GM21367 (cell line): ENCODE measurements around the gene MCC.

ENCODE experiments used
- ATAC-seq: cut with Tn5 transposase; IDR thresholded peaks from one replicate; pipeline ENCODE4 v1.9.1; 2021; ENCODE audit not compliant: unreplicated experiment

Gene MCC

GRCh38 chr5:113122053-113122452, 366.2 kb downstream of the MCC start:
- no peak for ATAC-seq

DNA sequence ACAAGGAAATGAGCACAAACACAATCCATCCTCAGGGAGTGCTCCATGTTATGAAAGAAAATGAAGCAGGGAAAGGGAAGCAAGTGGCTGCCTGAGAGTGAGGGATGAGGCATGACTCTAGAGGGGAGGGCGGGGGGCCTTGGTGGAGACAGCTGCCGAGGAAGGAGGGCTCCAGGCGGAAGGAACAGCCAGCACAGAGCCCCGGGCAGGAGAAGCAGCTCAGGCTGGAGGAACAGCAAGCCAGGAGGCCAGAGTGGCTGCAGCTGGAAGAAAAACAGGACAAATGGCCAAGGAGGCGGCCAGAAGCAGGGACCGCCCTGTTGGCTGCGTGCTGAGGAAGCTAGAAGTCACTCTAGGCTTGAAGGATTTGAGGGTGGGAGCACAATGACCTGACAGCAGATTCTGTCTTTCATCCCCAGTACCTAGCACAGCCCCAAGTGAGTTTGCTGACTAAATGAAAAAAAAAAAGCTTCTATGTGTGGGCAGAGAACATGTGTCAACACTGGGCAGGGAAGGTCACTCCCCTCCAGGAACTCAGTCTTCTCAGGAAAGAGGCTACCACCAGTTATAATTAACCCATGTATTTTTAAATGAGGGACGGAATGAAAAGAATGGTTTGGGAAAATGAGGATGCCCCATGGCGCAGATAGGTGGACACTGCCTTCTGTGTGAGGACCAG, 368.9 kb downstream of the MCC start:
- ATAC-seq, result no peak

DNA sequence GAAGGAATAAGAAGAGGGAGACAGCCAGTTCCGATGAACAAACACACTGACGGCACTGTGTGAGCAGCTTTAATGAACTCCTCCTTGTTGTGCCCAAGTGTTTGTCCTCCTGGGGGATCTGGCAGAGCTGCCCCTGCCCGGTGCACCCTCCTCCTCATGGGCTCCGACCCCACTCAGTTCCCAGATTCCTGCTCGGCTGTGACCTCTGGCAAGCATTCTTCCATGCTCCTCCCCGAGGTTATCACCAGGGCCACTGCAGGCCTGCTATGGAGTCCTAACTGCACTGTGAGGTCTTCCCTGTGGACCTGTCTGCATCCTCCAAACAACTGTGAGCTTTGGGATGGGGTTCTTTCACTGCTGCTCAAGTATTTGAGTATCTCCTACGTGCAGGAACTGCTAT, 369.5 kb downstream of the MCC start:
- ATAC-seq, result no peak

DNA sequence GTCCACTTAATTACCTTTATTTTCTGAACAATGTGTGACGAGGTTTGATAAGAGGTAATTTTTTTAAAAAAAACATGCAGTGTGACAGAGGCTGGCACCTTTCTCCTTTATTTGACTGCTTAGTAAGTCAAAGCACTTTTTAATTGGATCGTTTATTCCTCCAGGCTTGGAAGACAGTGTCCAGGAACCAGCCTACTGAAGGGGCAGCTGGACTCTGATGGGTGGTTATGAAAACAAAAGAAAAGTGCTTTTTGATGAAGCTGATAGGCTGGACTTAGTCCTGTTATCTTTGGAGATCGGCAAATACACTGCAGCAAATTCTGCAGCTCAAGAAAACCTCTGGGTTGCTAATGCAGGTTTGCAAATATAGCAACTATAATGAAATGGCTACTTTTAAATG, 370.0 kb downstream of the MCC start:
- ATAC-seq, result no peak

GRCh38 chr5:113117543-113118115, 370.6 kb downstream of the MCC start:
- no peak for ATAC-seq

- ATAC-seq, result no peak
Observed at GRCh38 chr5:113115956-113116355, 372.3 kb downstream of the MCC start.

GRCh38 chr5:113115061-113115460, 373.2 kb downstream of the MCC start:
- ATAC-seq, result no peak

GRCh38 chr5:113114559-113114958, 373.7 kb downstream of the MCC start:
- ATAC-seq, result no peak

- ATAC-seq, result no peak
Observed at GRCh38 chr5:113112435-113112834, 375.8 kb downstream of the MCC start.

DNA sequence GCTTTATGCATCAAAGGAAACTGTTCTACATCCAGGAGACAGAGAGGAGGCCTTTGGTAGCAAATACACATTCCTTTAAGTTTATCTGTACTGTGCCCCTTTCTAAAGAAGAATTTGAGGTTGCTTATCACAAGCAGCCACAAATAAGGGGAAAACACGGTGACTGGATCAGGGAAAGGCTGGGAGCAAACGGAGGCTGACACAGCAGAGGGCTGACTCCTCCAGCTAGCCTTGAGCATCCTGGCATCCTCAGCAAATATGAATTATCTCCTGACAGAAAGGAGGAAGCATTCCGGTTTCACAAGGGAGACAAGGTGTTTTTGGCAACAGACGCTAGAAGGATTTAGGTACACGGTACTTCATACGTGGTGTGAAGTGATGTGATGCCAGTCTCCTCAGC, 378.1 kb downstream of the MCC start:
- ATAC-seq, result no peak

GRCh38 chr5:113109344-113109743, 378.9 kb downstream of the MCC start:
- no peak for ATAC-seq

DNA sequence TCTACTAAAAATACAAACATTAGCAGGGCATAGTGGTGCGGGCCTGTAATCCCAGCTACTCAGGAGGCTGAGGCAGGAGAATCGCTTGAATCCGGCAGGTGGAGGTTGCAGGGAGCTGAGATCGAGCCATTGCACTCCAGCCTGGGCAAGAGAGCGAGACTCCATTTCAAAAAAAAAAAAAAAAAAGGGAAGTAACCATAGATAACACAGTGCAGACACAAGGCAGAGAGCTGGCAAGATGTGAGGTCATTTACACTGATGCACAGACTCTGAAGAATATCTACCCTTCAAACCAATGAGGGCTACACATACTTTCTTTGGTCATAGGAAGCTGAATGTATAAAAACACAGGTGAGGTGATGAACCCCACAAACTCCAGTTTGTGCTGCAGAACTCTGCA, 379.8 kb downstream of the MCC start:
- ATAC-seq, result no peak

GRCh38 chr5:113106821-113107220, 381.4 kb downstream of the MCC start:
- no peak for ATAC-seq

DNA sequence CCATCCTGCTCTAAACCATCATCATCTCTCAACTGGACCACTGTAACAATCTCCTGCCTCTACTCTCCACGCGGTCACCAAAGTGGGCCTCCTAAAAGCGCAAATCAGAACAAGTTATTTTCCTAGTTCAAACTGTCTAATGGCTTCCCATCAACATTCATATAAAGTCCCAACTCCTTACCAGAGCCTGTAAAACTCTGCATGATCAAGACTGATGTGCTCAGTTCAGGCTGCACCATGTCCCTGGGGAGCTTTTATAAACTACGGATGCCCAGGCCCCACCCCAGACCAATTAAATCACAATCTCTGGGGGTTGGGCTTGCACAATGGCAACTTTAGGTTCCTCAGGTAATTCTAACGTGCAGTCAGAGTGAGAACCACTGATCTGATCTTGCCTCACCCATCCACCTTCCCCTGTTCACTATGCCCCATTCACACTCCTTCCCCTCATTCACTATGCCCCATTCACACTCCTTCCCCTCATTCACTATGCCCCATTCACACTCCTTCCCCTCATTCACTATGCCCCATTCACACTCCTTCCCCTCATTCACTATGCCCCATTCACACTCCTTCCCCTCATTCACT, 382.5 kb downstream of the MCC start:
- no peak for ATAC-seq

GRCh38 chr5:113103330-113103729, 384.9 kb downstream of the MCC start:
- no peak for ATAC-seq

DNA sequence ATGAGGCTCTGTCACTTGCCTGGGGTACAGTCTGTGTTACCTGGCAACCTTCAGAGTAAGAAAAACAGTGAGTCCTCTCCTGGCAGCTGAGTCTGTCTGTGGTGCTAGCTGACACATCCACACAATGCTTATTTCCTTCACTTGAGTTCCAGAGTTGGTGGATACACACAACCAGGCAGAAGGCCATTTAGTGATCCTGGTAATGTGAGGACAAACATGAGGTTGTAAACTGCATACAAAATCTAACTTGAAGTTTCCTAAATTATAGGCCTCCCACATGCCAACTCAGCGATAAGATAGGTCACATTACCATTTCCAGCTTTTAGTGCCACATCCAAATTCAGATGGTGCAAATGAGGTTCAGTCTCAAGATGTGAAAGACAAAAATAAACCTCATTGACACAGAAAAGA, 386.1 kb downstream of the MCC start:
- no peak for ATAC-seq

- ATAC-seq, result no peak
Observed at GRCh38 chr5:113100981-113101380, 387.3 kb downstream of the MCC start.

DNA sequence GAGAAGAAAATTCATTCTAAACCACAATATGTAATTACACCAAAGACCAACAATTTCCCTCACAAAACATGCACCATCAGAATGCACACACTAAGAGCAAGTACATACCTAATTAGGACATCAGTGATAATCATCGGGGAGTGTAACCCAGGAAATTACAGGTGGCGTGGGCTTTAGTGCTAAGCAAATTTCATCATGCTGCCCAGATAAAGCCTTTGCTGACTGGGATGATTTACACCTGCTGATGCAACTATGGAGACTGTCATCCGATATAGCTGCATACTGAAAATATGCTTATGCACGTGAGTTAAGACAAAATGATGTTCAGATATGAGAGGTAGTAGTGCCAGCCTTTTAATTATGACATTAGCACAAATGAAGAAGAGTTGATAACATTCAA, 388.4 kb downstream of the MCC start:
- no peak for ATAC-seq

GRCh38 chr5:113098378-113098777, 389.9 kb downstream of the MCC start:
- no peak for ATAC-seq

GRCh38 chr5:113095831-113096230, 392.4 kb downstream of the MCC start:
- no peak for ATAC-seq

- ATAC-seq, result no peak
Observed at GRCh38 chr5:113093558-113093957, 394.7 kb downstream of the MCC start.

DNA sequence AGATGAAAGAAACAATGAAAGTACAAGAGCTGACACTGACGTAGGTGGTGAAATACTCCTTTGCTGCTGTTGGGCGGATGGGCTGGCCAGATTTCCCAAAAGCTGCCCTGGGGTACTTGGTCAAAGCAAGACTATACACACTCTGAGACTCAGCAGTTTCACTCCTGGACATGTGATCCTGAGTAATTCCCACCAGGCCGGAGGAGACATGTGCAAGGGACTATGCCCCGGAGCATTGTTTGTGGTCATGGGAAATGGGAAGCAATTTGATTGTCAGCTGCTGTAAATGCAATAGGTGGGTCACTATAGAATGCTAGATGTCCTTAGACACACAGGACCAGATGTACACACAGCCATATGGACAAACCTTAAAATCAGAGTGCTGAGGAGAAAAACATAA, 395.6 kb downstream of the MCC start:
- no peak for ATAC-seq

GRCh38 chr5:113091622-113092021, 396.6 kb downstream of the MCC start:
- ATAC-seq, result no peak
